ENCODE results near the gene CCT3.
"Not testable (repeated sequence)": the region's sequence is repeated elsewhere in the genome, so short reads cannot be mapped to it uniquely, and the experiment has no call there.

The CCT3 gene

DNA sequence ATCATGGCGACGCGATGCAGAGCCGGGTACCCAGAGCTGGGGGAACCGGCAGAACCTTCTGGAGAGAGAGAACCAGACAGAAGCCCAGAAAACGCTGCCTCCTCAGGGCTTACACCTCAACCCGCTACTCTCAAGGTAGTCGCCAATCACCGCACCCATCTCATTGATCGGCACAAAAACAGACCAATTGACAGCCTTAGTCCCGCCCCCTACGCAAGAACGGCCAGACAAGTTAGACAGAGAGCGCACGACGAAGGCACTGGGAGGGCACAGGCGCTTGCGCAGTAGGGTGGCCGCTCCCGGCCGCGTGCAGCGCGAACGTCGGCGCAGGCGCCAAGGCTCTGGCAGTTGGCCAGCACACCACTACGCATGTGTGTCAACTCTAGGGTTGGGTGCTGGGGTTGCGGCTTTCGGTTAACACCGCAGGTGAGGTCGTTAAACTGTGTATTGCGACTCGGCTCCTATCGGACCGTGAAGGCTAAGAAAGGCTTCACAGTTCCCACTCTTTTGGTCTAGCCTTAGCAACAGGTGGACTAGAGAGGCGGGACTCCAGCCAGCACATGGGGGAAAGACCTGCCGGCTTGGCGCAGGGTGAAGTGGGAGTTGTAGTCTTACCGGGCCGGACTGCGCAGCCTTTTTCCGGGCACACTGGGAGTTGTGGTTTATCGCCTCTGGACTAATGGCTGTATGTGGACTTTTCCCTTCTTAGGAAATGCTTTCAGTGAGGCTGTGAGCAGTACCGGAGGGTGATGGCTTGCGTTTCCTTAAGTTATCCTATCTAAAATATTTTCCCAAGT lies at the start of gene CCT3, which contains the start of gene TSACC:
CCT3 (minus strand) TSS at position 113 of the 797 bp plus-strand sequence; CDS start at position 5, 108 bp downstream.
TSACC (plus strand) TSS at position 347 of the 797 bp plus-strand sequence. CDS start 1,232 bp downstream, outside the sequence.
- DNase-seq, result peak; percentile 99

DNA sequence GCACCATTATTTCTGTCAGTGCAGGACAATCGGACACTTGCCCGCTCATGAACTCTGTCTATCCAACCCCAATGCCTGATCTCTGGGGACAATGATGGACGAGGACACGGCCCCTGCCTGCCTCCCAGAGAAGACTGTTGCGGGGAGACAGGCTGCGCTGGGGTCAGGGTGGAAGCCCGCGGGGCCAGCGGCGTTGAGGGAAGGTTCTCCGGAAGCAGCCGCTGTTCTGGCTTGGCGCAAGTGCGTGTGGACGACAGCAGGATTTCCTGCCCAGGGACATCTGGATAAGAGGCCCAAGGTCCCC lies 49.7 kb upstream of the CCT3 start:
- no peak for DNase-seq

DNA sequence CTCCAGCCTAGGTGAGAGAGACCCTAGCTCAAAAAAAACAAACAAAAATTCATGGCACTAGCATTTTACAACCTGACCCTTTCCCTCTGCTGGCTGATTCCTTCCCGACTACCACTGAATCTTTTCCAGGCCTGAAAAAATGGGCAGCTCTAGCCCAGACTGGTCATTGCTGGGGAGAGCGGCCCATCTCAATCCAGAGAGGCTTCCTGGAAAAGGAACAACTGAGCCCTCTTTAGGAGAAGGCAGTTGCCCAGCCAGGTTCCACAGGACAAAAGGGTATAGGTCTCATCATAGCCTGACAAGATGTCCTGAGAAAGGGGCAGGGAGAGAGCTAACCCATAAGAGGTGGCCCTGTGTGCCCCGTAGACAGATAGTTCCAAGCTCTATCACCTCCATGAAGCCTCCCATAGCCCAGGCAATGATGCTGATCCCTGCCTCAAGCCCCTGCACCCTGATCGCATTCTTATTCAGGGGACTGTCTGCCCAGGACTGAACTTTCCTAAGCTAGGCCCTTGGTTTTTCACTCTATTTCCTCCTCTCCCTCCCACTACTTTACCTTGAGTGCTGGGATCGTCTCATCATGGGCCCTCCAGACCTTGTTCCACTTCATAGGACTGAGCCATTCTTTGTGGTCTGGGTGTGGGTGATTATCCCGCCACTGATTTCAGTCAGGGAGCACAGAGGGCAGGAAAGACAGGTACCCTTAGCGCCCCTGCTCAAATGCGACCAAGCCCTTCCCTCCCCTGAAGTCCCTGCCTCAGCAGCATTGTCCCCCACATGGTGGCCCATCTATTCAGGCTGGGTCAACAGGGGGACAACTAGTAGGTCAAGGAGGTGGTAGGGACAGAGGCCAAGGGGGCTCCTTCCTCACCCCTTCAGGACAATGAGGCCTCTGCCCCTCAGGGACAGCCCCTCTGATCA lies 49.1 kb upstream of the CCT3 start:
- no peak for DNase-seq

DNA sequence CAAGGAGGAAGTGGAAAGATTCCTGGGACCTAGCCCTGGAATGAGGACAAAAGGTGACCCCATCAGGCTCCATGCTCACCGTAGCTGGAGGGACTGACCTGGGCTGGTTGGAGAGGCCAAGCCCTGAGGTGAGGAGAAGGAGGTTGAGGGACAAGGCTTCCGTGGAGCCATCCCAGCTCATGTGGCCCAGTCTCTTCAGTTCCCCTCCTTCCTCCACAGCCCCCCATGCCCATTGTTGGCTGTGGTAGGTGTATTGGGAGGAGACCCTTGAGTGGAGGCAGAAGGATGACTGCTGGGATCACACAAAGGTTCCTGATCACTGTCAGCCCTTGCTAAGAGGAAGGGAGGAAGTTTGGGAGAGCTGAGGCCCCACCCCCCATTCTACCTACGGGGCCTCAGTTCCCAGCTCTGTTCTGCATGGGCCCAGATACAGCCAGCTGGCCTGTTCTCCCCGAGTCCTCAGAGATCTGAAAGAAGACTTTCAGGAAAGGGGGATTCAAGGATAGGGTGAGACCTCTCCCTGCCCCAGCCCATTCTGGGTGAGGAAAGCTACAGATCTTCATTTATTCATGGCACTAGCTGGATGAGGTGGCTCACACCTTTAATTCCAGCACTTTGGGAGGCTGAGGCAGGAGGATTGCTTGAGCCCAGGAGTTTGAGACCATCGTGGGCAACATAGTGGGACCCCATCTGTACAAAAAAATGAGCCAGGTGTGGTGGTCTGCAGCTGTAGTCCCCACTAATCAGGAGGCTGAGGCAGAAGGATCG lies 48.2 kb upstream of the CCT3 start:
- DNase-seq, result no peak

DNA sequence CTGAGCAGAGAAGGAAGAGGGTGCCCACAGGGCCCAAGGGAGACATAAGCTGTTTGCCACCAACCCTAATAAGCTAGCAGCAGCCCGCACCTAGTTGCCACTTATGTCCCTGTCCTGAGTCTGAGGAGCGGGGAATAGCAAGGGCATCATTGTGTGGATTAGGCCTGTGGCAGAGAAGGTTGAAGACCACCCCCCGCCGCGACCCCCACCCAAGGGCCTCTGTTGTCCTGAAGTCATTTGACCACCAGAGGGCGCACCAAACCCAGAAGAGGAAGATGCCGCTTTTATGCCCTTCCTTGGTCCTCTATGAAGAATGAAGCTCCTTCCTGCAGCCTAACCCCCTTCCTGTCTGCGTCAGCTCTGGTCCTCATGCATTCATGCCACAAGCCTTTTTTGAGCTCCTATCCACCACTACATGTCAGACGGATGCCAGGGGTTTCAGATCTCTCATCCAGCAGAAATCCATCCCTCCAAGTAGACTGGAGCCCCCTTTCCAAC lies 47.5 kb upstream of the CCT3 start:
- peak; percentile 58 for DNase-seq

DNA sequence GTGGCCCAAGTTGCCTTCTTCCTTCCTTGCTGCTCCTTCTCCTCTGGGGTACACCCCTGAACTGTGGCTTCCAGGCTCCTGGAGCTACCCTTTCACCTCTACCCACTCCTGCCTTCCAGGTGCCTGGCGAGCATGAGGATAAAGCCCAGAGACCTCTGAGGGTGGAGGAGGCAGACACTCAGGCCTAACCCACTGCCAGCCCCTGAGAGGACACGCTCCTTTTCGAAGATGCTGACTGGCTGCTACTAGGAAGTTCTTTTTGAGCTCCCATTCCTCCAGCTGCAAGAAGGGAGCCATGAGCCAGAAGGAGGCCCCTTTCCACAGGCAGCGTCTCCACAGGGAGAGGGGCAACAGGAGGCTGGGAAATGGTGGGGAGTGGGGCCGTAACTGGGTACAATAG lies 46.6 kb upstream of the CCT3 start:
- DNase-seq, result no peak

DNA sequence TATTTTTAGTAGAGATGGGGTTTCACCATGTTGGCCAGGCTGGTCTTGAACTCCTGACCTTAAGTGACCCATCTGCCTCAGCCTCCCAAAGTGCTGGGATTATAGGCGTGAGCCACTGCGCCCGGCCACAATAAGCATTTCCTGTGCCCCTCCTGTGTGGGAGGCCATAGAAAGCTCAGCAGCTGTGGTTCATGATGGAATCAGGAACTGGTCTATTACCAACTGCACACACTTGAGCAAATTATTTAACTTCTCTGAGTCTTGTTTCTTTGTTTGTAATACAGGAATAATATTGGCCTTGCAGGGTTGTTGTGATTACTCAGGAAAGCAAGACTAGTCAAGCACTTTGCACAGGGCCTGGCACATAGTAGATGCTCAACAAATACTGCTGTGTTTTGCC lies 45.9 kb upstream of the CCT3 start:
- DNase-seq, result no peak

DNA sequence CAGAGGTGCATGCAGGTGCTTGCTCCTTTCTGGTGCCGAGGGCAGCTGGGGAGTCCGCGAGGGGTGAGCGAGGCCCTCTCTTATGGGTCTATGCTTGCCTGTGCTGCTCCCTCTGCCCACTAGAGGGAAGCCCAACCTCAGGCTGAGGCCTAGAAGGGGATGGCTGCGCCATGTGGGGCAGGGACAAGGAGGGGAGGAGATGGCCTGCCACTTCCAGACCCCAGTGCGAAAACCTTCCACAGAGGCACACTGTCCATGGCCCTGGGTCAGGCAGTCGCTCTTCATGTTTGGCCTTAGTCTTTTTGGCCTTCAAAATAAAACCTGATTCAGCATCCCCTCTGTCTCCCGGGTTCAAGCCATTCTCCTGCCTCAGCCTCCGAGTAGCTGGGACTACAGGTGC lies 44.9 kb upstream of the CCT3 start:
- DNase-seq, result peak; percentile 35

DNA sequence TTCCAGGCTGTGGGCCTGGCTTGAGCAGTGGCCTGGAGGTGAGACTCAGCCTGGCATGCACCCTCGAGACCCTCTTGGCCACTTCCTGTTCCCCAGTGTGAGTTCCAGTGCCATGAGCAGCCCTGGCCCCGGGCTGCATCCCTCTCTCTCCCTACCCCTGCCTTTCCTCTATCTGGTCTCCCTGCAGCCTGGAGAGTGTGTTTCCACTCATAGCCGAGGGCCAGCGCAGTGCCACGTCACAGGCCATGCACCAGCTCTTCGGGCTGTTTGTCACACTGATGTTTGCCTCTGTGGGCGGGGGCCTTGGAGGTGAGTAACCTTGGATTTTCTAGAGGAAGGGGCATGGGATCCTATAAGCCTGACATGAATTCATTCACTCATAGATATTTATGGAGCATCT lies 44.5 kb upstream of the CCT3 start:
- no peak for DNase-seq

DNA sequence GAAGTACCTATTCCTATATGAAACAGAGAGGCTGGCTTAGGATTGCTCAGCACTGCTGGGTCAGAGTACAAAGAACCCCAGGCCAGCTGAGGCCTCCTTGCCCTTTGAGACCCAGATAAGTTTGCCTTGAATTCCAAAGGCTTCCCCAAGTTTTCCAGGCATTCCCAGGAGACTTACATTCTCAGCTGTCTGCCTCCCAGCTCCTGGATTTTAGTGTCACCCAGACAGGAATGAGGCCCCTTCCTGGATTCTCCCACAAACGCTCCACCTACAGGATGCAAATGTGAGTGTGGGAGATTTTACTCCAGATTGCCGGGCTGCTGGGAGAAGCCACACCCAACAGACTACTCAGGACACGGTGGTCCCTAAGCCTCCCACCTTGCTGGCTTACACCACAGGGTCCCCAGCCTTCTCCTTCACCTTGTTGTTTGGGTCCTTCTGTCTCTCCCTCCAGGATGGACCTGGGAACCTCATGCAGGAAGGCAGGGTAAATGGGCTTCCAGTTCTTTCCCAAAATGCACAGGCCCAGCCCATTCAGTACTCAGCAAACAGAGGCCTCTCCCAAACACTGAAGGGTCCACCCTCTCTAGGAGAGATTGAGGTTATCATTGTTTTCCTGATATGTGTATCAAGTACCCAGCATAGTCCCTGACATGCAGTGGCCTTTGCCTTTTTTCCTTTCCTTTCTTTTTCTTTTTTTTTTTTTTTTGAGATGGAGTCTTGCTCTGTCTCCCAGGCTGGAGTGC lies 41.5 kb upstream of the CCT3 start:
- no peak for DNase-seq

DNA sequence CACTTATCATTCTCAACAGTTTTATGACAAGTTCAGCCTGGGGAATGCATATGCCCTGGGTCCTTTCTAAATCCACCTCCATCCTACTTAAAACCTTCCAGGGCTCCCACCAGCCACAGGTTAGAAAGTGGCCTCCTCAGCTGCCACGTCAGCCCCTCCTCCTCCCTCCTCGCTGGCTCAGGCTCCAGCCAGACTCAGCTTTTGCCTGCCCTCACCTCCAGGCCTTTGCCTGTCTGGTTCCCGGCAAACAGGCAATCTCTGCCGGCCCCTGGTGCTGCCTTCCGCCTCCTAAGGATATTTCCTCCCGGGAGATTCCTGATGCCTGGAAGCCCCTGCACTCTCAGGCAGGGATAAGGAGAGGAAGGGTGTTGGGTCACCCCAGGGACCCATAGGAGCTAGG lies 40.5 kb upstream of the CCT3 start:
- no peak for DNase-seq

DNA sequence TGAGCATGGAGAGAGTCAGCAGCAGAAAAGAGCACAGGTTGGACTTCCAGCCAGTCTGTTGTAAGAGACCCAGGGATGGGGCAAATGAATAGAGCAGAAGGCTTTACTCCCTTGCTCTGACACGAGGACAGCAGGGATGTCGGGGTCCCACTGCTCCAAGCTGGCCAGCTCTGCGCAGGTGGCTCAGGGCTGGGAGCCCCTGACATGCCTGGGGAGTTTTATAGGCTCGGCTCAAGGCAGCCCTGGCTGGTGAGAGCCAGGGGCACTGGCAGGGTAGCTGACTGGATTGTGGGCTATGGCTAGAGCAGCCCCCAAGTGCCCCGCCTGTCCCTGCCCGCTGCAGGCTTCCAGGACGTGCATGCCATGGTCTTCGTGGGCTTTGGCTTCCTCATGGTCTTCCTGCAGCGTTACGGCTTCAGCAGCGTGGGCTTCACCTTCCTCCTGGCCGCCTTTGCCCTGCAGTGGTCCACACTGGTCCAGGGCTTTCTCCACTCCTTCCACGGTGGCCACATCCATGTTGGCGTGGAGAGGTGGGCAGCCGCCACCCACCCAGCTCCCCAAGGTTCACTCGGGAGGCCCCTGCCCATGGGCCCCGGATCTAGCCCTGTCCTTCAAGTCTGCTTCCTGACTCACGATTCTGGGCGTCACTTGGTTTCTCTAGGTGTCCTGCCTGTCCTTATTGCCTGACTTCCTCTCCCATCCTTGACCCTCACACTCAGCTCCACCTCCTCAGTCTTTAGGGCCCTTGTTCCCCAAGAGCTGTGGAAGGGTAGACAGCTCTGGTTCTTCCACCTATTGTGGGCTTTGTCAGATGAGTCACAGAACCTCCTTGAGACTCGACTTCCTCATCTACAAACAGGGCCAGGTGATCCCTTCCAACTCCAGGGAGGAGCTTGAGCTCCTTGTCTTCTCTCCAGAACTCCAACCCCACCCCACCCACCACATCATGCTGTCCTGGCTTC lies 39.1 kb upstream of the CCT3 start:
- DNase-seq, result no peak

DNA sequence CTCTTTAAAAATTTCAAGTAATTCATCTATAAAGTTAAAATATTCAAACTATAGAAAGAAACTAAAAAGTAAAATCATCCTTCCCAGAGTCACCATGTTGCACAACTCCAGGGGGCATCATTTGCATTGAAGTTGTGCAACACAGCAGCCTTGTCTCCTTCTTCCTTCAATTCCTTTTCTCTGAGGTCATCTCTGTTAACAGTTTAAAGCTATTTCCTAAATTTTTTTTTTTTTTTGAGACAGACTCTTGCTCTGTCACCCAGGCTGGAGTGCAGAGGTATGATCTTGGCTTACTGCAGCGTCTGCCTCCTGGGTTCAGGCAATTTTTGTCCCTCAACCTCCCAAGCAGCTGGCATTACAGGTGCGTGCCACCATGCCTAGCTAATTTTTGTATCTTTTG lies 38.1 kb upstream of the CCT3 start:
- no peak for DNase-seq

DNA sequence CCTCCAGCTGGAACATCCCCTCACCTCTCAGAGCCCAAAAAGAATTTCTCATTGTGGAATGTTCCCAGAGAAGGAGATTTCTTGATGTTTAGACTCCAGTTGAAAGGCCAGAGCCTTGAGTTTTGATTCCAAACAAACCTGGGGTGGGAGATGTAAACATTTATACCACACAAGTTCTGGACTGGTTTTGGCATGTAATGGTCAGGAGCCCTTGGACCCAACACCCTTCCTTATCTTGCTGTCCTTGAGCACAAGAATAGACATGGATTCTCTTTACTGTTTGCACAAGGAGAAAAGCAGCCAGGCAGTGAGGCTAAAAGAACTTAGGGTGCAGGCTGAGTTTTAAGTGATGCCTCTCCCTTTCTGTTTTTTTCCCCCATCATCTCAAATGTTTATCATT lies 35.5 kb upstream of the CCT3 start:
- no peak for DNase-seq

DNA sequence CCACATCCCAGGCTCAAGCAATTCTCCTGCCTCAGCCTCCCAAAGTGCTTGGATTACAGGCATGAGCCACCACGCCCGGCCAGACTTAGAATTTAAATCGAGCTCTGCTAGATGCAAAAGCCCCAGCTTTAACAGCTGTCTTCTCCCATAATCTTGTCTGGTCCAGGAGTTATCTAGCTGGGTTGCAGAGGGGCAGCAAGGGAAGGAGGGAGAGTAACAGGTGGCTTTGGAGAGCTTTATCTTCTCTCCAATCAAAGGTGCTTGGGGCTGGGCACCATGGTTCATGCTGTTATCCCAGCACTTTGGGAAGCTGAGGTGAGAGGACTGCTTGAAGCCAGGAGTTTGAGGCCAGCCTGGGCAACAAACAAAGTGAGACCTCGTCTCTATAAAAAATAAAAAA lies 34.8 kb upstream of the CCT3 start:
- DNase-seq, result no peak

DNA sequence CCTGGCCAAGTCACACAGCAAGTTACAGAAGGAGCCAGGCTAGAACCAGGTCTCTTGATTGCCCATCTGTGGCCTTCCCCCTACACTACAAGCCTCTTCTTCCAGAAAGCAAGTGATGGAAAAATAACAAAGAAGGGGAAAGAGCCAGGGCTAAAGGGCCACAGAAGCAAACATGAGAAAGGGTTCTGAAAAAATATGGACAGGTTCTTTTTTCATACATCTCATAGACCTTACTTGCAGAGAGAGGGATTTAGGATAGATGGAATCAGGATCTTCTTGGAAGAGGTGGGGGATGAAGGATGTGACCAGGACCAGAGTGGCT lies 34.1 kb upstream of the CCT3 start:
- no peak for DNase-seq

DNA sequence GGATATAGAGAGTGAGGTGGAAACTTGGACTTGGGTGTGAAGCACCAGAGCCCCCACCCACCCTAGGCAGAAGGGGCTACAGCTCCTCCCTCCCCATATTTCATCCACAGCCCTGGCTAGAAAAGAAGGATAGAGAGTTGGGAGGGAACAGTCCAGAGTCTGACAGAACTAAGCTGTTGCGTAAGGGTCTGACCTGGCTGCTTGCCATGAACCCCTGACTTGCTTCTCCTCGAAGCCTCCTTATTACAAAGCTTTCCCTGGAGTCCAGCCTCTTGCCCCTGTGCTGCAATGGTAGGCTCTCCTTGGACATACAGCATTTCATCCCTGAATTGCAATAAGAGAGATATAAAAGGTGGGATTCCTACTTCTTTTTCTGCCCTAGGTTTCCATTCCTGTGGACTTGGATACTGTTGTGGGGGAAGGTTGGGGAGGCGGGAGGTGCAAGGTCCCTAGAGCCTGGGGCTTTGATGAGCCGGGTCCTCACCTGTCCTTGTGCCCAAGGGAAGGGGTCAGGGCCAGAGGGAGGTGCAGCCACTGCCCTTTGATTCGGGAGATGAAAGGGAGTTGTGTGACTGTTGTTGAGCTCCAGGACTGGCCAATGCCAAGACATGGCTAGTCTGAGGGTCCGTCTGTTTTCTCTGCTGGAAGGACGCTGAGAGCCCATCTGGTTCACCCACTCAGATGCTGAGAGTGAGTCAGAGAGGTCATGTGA lies 33.6 kb upstream of the CCT3 start:
- DNase-seq, result no peak

DNA sequence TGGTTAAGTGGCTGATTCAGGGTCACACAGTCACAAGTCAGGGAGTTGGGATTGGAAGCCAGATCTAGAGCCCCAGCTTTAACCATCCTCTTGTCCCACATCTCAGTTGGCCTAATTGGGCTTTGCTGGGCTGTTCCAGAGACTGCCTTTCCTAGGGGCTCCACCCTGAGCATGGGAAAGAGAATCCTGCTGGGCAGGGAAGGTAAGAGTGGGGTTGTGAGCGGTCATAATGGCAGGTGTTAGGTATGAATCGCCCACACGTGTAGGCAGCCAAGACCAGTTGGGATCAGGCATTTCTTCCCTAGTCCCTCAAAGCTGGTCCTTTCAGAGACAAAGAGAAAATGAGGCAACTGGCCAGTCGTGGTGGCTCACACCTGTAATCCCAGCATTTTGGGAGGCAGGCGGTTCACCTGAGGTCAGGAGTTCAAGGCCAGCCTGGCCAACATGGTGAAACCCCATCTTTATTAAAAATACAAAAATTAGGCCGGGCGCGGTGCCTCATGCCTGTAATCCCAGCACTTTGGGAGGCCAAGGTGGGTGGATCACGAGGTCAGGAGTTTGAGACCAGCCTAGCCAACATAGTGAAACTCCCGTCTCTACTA lies 31.7 kb upstream of the CCT3 start:
- not testable (repeated sequence) for DNase-seq

DNA sequence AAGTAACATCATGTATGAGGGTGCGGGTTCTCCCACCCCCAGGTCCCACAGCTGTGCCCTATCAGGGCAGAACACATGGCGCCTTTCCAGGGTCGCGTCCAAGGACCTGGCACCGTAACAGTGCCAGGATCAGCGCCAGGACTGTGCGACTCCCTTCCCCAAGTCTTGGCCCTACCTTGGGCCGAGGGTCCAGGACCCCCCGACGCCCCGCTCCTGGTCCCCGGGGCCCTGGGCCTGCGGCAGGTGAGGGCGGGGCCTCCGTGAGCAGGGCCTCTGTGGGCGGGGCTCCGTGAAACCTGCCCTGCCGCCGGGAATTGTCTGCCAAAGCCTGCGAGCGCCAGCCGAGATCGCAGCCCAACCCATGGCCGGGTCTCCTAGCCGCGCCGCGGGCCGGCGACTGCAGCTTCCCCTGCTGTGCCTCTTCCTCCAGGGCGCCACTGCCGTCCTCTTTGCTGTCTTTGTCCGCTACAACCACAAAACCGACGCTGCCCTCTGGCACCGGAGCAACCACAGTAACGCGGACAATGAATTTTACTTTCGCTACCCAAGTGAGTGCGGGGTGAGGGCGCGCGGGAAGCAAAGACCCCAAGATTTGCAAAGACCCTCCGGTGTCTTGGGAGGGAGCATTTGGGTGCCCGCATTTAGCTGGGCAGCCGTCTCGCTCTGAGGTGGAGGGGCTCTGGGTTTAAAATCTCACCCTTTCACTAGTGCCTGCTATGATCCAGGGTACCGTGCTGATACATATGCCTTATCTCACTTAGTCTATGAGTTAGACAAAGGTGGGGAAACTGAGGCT lies 31.0 kb upstream of the CCT3 start, which contains the start of gene RHBG:
RHBG (plus strand) TSS at position 323 of the 796 bp plus-strand sequence; CDS start at position 362, 39 bp downstream.
- no peak for DNase-seq

Data from activated effector memory CD4-positive, alpha-beta T cell treated with Interleukin-2 at 50 U/mL for 16 hours (primary cell).